ENCODE measurements around the gene PGAM2. TPM values are rescaled to one million over a fixed set of nuclear protein-coding genes. Genes with fewer than 3 reads are reported as not detected.
A peak's percentile ranks its signal among the peaks of the same experiment; 100 is the strongest.

Gene PGAM2
- total RNA-seq, 2 experiments from 2014 or later = 1.3 to 1.8 TPM

- H3K27ac Mint-ChIP-seq = peak overlapping the region; percentile 68
- intact Hi-C loops (cut with DNase I, micrococcal nuclease) = no loop called here
- DNase-seq = peak in 7 of 14 experiments; percentile 31 to 67 (median 55)
- Histone ChIP-seq H3K27me3 (ENCODE audit: control insufficient read depth in 1 of 2, insufficient read depth in 2 of 2, low read length in 2 of 2) (no peaks in the 10 kb centered on the region), H3K27ac (ENCODE audit: low read depth in 1 of 2, low read length in 2 of 2) (no peak overlapping the region), H3K4me3 (ENCODE audit: low read length) (no peak overlapping the region), H3K9me3 (ENCODE audit: control insufficient read depth in 1 of 2, insufficient read depth in 1 of 2, low read length in 2 of 2) (no peaks in the 10 kb centered on the region), H3K36me3 (ENCODE audit: insufficient read depth, low read length) (peaks cover 49% of the 10 kb centered on the region), H3K4me1 (ENCODE audit: insufficient read depth, low read length) (peaks cover 19% of the 10 kb centered on the region)
- H3K27me3 Mint-ChIP-seq = no peaks in the 10 kb centered on the region
- peak; percentile 17 for TF ChIP-seq CTCF (IDR thresholded peaks at IDR 0.05)
- no peak overlapping the region for H3K4me3 Mint-ChIP-seq
- peaks cover 15% of the 10 kb centered on the region for H3K4me1 Mint-ChIP-seq (ENCODE audit: low read depth)
- peaks cover 57% of the 10 kb centered on the region for H3K36me3 Mint-ChIP-seq (ENCODE audit: low read depth)
- POLR2A ChIA-PET = interaction anchor here (1.0 to 2.2 kb wide), 3 partner anchors 8 to 28 kb away, joined by 3 to 10 read pairs (median 4); partner anchors contain the start of gene DBNL
- H3K9me3 Mint-ChIP-seq = no peaks in the 10 kb centered on the region
- peak; percentile 59 for ATAC-seq (ENCODE audit: poor library complexity)
- CTCF ChIA-PET = interaction anchor here (0.7 kb wide), 2 partner anchors 9 to 28 kb away, joined by 4 read pairs; partner anchors contain the start of gene DBNL
Observed at GRCh38 chr7:44072364-44073231, 7.2 kb upstream of the PGAM2 start.

GRCh38 chr7:44071726-44072363 is 6.5 kb upstream of the PGAM2 start:
- Mint-ChIP-seq H3K4me3 (no peak overlapping the region), H3K27ac (peak overlapping the region; percentile 68), H3K36me3 (ENCODE audit: low read depth) (peaks cover 49% of the 10 kb centered on the region), H3K4me1 (ENCODE audit: low read depth) (peaks cover 17% of the 10 kb centered on the region), H3K27me3 (no peaks in the 10 kb centered on the region), H3K9me3 (no peaks in the 10 kb centered on the region)
- no peak overlapping the region for H3K4me3 ChIP-seq (ENCODE audit: low read length)
- peaks cover 26% of the 10 kb centered on the region for H3K4me1 ChIP-seq (ENCODE audit: insufficient read depth, low read length)
- ATAC-seq (ENCODE audit: poor library complexity) = no peak
- no peak for TF ChIP-seq CTCF (IDR thresholded peaks at IDR 0.05)
- no peak for DNase-seq
- H3K27me3 ChIP-seq (ENCODE audit: control insufficient read depth in 1 of 2, insufficient read depth in 2 of 2, low read length in 2 of 2) = no peaks in the 10 kb centered on the region
- H3K27ac ChIP-seq (ENCODE audit: low read depth in 1 of 2, low read length in 2 of 2) = no peak overlapping the region
- ChIA-PET CTCF (interaction anchor here (0.7 kb wide), 1 partner anchor 27 kb away, joined by 4 read pairs; the partner anchor contains the start of gene DBNL), POLR2A (interaction anchor here (1.0 to 2.2 kb wide), 3 partner anchors 8 to 27 kb away, joined by 3 to 10 read pairs (median 4); partner anchors contain the start of gene DBNL)
- intact Hi-C loops (cut with DNase I, micrococcal nuclease) = no loop called here
- H3K9me3 ChIP-seq (ENCODE audit: control insufficient read depth in 1 of 2, insufficient read depth in 1 of 2, low read length in 2 of 2) = no peaks in the 10 kb centered on the region
- H3K36me3 ChIP-seq (ENCODE audit: insufficient read depth, low read length) = peaks cover 41% of the 10 kb centered on the region

- intact Hi-C loops (cut with DNase I, micrococcal nuclease) = no loop called here
Observed at GRCh38 chr7:44068054-44068453, 2.7 kb upstream of the PGAM2 start.

More at GRCh38 chr7:44068054-44068453, 2.7 kb upstream of the PGAM2 start:
- no peaks in the 10 kb centered on the region for H3K27me3 ChIP-seq (ENCODE audit: control insufficient read depth in 1 of 2, insufficient read depth in 2 of 2, low read length in 2 of 2)
- Mint-ChIP-seq H3K27me3 (no peaks in the 10 kb centered on the region), H3K36me3 (ENCODE audit: low read depth) (peaks cover 18% of the 10 kb centered on the region), H3K9me3 (no peaks in the 10 kb centered on the region), H3K4me3 (no peak overlapping the region), H3K4me1 (ENCODE audit: low read depth) (peaks cover 34% of the 10 kb centered on the region), H3K27ac (no peak overlapping the region)
- POLR2A ChIA-PET = interaction anchor here (0.7 to 2.4 kb wide), 6 partner anchors 13 to 420 kb away, joined by 3 to 14 read pairs (median 6); partner anchors contain the start of genes DBNL and POLD2
- no peak for DNase-seq
- no peak overlapping the region for H3K4me3 ChIP-seq (ENCODE audit: low read length)
- no peak overlapping the region for H3K27ac ChIP-seq (ENCODE audit: low read depth in 1 of 2, low read length in 2 of 2)
- H3K9me3 ChIP-seq (ENCODE audit: control insufficient read depth in 1 of 2, insufficient read depth in 1 of 2, low read length in 2 of 2) = peaks cover 0 to 6% of the 10 kb centered on the region in 2 experiments
- TF ChIP-seq CTCF (IDR thresholded peaks at IDR 0.05) = no peak
- CTCF ChIA-PET = no interaction called here
- H3K36me3 ChIP-seq (ENCODE audit: insufficient read depth, low read length) = peaks cover 9% of the 10 kb centered on the region
- ATAC-seq (ENCODE audit: poor library complexity) = no peak
- peaks cover 37% of the 10 kb centered on the region for H3K4me1 ChIP-seq (ENCODE audit: insufficient read depth, low read length)
